ENCODE data around the gene HES7. TPM values are rescaled to one million over a fixed set of nuclear protein-coding genes. Genes with fewer than 3 reads are reported as not detected.
"Not testable (repeated sequence)": the region's sequence is repeated elsewhere in the genome, so short reads cannot be mapped to it uniquely, and the experiment has no call there.

HES7 gene
- total RNA-seq: 1 to 10 TPM; 2.5 to 2.8 TPM

DNA sequence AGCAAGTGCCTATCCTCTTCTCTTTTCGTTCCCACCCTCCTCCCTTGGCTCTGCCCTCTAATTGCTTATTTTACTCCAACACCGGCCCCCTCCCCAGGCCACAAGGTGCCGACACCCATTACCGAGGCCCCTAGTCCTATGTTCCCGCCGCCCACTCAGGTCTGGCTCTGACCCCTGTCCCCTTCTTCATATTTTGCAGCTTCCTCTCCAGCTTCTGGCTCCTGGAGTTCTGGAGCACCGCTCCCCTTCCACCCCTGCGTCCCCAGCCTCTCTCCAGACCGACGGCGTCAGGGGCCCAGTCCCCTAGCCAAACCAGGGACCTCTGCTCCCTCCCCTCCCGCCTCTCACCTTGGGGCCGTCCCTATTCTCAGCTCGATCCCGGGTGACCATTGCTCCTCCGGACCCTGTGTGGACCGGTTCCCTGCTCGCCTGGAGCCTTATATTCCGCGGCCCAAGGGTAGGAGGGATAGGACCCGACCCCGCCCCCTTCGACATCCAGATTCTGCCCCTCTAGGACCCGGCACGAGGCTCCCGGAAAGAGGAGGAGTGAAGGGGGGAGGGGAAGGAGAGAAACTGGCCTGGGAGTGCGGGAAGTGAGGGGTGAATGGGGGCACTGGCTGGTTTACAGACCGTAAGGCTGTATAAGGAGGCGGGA lies at the start of gene HES7:
Gene HES7, minus strand, starts transcription at position 412 of the 655 bp plus-strand sequence. Its CDS starts 22 bp downstream, at position 390.
- ChIA-PET CTCF (interaction anchor here (0.9 to 3.8 kb wide), 8 partner anchors 14 to 177 kb away, joined by 3 to 35 read pairs (median 4); no protein-coding TSS in a partner anchor), POLR2A (interaction anchor here (0.6 to 6.8 kb wide), 5 partner anchors 26 to 124 kb away, joined by 3 to 52 read pairs (median 4); partner anchors contain the start of gene CTC1)
- peak within 1 kb of the TSS; percentile 35 for H3K27ac Mint-ChIP-seq
- peaks cover 2% of the 10 kb centered on the region for H3K9me3 Mint-ChIP-seq
- peaks cover 63% of the 10 kb centered on the region for H3K4me1 Mint-ChIP-seq (ENCODE audit: low read depth)
- peaks cover 18% of the 10 kb centered on the region for H3K36me3 Mint-ChIP-seq
- intact Hi-C loops (cut with micrococcal nuclease): loop anchor here (5.0 to 10.0 kb wide), 2 partner anchors 282 to 689 kb away; partner anchors contain the start of genes FGF11 and TMEM102
- H3K4me3 Mint-ChIP-seq: peak within 1 kb of the TSS; percentile 83
- peaks cover 43% of the 10 kb centered on the region for H3K27me3 Mint-ChIP-seq
- DNase-seq: peak; percentile 33

GRCh38 chr17:8173056-8173870 lies 49.4 kb upstream of the HES7 start:
- intact Hi-C loops (cut with micrococcal nuclease): loop anchor here (1.0 to 5.0 kb wide), 7 partner anchors 9 to 74 kb away; no protein-coding TSS in a partner anchor
- POLR2A ChIA-PET: interaction anchor here (0.7 to 3.5 kb wide), 35 partner anchors 9 to 487 kb away, joined by 3 to 146 read pairs (median 6); partner anchors contain the start of genes AURKB, BORCS6, CTC1 and HES7
- peak; percentile 89 for DNase-seq
- CTCF ChIA-PET: interaction anchor here (1.0 to 1.3 kb wide), 7 partner anchors 9 to 486 kb away, joined by 3 to 10 read pairs (median 7); partner anchors contain the start of genes BORCS6, TP53 and VAMP2
- Mint-ChIP-seq H3K27ac (peak overlapping the region; percentile 98), H3K36me3 (peaks cover 8% of the 10 kb centered on the region), H3K9me3 (no peaks in the 10 kb centered on the region), H3K27me3 (peaks cover 4% of the 10 kb centered on the region), H3K4me1 (ENCODE audit: low read depth) (peaks cover 40% of the 10 kb centered on the region), H3K4me3 (peak overlapping the region; percentile 77)

DNA sequence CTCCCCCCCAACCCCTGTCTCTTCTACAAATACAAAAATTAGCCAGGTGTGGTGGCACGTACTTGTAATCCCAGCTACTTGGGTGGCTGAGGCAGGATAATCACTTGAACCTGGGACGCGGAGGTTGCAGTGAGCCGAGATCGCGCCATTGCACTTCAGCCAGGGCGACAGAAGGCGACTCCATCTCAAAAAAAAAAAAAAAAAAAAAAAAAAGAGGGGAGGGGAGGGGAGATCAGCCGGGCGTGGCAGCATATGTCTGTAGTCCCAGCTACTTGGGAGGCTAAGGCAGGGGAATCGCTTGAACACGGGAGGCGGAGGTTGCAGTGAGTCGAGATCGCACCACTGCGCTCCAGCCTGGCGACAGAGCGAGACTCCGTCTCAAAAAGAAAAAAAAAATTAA lies 46.3 kb upstream of the HES7 start:
- H3K4me3 Mint-ChIP-seq, DNase-seq, H3K9me3 Mint-ChIP-seq, H3K36me3 Mint-ChIP-seq, H3K27ac Mint-ChIP-seq, H3K27me3 Mint-ChIP-seq: not testable (repeated sequence)
- ChIA-PET POLR2A (interaction anchor here (0.8 kb wide), 1 partner anchor 14 kb away, joined by 4 read pairs; no protein-coding TSS in a partner anchor), CTCF (interaction anchor here (0.6 to 0.8 kb wide), 2 partner anchors 12 to 153 kb away, joined by 3 read pairs; no protein-coding TSS in a partner anchor)
- H3K4me1 Mint-ChIP-seq (ENCODE audit: low read depth): peaks cover 26% of the 10 kb centered on the region
- intact Hi-C loops (cut with micrococcal nuclease): loop anchor here (5.0 kb wide), 1 partner anchor 52 kb away; no protein-coding TSS in a partner anchor

GRCh38 chr17:8167526-8167925 lies 43.6 kb upstream of the HES7 start:
- Mint-ChIP-seq H3K27me3 (no peaks in the 10 kb centered on the region), H3K27ac (no peak overlapping the region), H3K4me1 (ENCODE audit: low read depth) (peaks cover 24% of the 10 kb centered on the region), H3K4me3 (no peak overlapping the region), H3K9me3 (no peaks in the 10 kb centered on the region), H3K36me3 (no peaks in the 10 kb centered on the region)
- no peak for DNase-seq
- intact Hi-C loops (cut with micrococcal nuclease): no loop called here
- ChIA-PET POLR2A (interaction anchor here (1.0 kb wide), 1 partner anchor 80 kb away, joined by 3 read pairs; no protein-coding TSS in a partner anchor), CTCF (interaction anchor here (0.6 to 2.0 kb wide), 4 partner anchors 9 to 134 kb away, joined by 3 to 9 read pairs (median 4); no protein-coding TSS in a partner anchor)

DNA sequence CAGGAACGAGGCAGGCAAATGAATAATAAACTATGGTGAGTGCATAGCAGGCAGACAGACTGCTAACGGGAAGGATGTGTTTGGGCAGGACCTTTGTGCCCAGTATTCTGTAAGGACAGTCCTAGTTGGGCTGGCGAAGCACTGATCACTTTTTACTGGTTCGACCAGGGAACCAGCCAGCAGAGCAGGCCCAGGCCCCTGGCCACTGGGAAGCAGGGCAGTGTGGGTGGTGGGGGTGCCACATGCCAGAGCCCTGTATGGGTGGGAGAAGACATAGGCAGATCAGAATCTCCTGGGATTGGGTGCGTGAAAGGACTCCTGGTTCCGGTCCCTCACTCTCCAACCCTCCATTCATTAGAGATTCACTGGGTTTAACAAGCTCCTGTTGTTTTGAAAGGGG lies 42.8 kb upstream of the HES7 start:
- no peak for DNase-seq
- peaks cover 3% of the 10 kb centered on the region for H3K36me3 Mint-ChIP-seq
- H3K4me3 Mint-ChIP-seq: no peak overlapping the region
- H3K4me1 Mint-ChIP-seq (ENCODE audit: low read depth): peaks cover 24% of the 10 kb centered on the region
- no peaks in the 10 kb centered on the region for H3K27me3 Mint-ChIP-seq
- H3K27ac Mint-ChIP-seq: no peak overlapping the region
- intact Hi-C loops (cut with micrococcal nuclease): no loop called here
- CTCF ChIA-PET: interaction anchor here (1.3 to 2.0 kb wide), 2 partner anchors 8 to 46 kb away, joined by 4 to 9 read pairs; no protein-coding TSS in a partner anchor
- no peaks in the 10 kb centered on the region for H3K9me3 Mint-ChIP-seq
- POLR2A ChIA-PET: no interaction called here

GRCh38 chr17:8164815-8165131 lies 40.9 kb upstream of the HES7 start:
- Mint-ChIP-seq H3K27me3 (no peaks in the 10 kb centered on the region), H3K36me3 (peaks cover 20% of the 10 kb centered on the region), H3K9me3 (no peaks in the 10 kb centered on the region), H3K27ac (peak overlapping the region; percentile 95), H3K4me3 (peak overlapping the region; percentile 77), H3K4me1 (ENCODE audit: low read depth) (peaks cover 42% of the 10 kb centered on the region)
- POLR2A ChIA-PET: interaction anchor here (1.0 to 4.5 kb wide), 9 partner anchors 8 to 83 kb away, joined by 3 to 146 read pairs (median 5); partner anchors contain the start of genes CTC1, PER1 and TMEM107
- DNase-seq: peak; percentile 40
- CTCF ChIA-PET: interaction anchor here (1.2 to 1.6 kb wide), 3 partner anchors 25 to 45 kb away, joined by 3 to 7 read pairs (median 5); no protein-coding TSS in a partner anchor
- intact Hi-C loops (cut with micrococcal nuclease): loop anchor here (1.0 kb wide), 4 partner anchors 8 to 46 kb away; partner anchors contain the start of gene AURKB

DNA sequence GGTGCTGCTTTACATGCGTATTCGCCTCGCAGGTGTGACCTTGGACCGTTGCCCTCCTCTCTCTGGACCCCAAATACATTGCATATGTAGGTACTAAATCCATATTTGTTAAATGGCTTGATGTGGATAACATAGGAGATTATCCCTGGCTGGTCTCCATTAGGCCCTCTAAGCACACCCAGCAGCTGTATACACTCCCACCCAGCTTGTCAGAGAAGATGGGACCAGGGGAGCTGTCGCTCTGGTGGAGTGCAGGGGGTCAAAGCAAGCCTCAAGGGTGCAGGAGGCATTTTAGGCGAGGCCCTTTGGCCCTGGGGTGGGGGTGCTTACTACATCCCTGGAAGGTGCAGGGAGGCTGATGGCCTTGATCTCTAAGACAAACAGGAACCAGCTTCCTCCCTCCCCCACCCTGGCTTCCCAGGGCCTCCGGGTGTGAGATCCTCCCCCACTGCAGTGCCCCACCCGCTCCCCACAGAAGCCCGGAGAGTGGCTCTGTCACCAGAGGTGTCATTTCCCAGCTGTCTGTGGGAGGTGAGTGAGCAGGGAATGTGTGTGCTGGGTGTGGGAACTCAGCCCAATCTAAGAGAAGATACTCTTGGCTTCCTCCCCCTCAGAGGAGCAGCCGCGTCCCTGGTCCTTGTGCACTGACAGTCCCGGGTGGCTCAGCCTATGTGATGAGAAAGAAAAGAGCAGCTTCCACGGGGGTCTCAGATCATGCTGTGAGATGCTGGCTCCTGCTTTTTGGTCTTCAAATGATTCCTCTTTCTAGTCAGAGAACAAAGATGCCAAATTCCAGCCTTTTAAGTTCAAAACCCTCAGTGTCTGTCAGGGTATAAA lies 40.3 kb upstream of the HES7 start:
- Mint-ChIP-seq H3K36me3 (peaks cover 24% of the 10 kb centered on the region), H3K4me1 (ENCODE audit: low read depth) (peaks cover 46% of the 10 kb centered on the region), H3K4me3 (peak overlapping the region; percentile 77), H3K9me3 (no peaks in the 10 kb centered on the region), H3K27ac (peak overlapping the region; percentile 95), H3K27me3 (no peaks in the 10 kb centered on the region)
- DNase-seq: peak; percentile 92
- CTCF ChIA-PET: interaction anchor here (1.2 to 1.6 kb wide), 3 partner anchors 25 to 44 kb away, joined by 3 to 7 read pairs (median 5); no protein-coding TSS in a partner anchor
- POLR2A ChIA-PET: interaction anchor here (0.5 to 4.5 kb wide), 12 partner anchors 9 to 85 kb away, joined by 3 to 146 read pairs (median 4); partner anchors contain the start of genes AURKB, CTC1, PER1 and PFAS
- intact Hi-C loops (cut with micrococcal nuclease): loop anchor here (1.0 kb wide), 4 partner anchors 8 to 46 kb away; partner anchors contain the start of gene AURKB

DNA sequence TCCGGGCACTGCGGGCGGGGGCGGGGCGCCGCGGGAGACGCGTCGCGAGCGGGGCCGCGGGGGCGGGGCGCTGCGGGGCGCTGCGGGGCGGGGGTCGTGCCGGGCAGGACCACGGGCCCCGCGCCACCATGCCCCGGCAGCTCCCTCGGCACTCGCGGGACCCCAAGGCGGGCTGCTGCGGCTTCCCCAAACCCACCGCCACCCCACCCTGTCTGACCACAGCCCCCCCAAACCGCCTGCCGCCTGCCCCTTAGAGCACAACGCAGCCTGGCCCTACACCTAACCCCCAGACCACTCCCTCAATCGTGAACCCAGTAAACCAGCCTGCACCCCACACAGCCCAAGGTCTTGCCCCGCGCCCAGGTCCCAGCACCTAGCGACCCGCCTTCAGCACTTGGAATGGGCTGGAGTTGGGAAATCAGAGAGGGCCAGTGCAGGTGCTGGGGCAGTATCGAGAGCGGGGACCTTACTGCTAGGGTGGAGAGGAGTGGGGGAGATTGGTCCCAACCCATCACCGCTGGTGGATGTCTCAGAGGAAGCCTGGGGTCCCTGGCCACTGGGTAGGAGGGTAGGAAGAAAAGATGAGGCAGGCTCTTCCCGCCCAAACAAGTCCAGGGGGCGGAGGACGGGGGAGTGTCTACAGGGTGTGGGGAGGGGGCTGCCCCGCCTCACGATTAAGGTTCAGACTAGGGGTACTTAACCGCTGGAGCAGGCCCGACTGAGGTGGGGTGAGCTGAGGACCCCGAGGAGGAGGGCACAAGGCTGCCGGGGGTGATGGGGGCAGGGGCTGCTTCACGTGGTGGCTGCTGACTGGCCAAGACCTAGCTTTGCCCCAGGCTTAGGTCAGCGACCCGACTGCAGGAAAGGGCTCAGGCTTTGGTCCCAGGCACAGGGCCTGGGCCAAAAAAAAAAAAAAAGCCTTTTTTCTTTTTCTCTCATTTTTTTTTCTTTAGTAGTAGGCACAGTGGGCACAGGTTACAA lies 39.4 kb upstream of the HES7 start:
- H3K27ac Mint-ChIP-seq: peak overlapping the region; percentile 95
- CTCF ChIA-PET: interaction anchor here (1.2 to 2.2 kb wide), 4 partner anchors 10 to 43 kb away, joined by 3 to 8 read pairs (median 6); no protein-coding TSS in a partner anchor
- H3K27me3 Mint-ChIP-seq: no peaks in the 10 kb centered on the region
- intact Hi-C loops (cut with micrococcal nuclease): no loop called here
- DNase-seq: peak; percentile 46
- H3K9me3 Mint-ChIP-seq: no peaks in the 10 kb centered on the region
- peaks cover 52% of the 10 kb centered on the region for H3K4me1 Mint-ChIP-seq (ENCODE audit: low read depth)
- peaks cover 24% of the 10 kb centered on the region for H3K36me3 Mint-ChIP-seq
- H3K4me3 Mint-ChIP-seq: peak overlapping the region; percentile 86
- POLR2A ChIA-PET: interaction anchor here (0.5 to 4.5 kb wide), 14 partner anchors 8 to 86 kb away, joined by 3 to 146 read pairs (median 4); partner anchors contain the start of genes AURKB, CTC1, PER1 and PFAS

DNA sequence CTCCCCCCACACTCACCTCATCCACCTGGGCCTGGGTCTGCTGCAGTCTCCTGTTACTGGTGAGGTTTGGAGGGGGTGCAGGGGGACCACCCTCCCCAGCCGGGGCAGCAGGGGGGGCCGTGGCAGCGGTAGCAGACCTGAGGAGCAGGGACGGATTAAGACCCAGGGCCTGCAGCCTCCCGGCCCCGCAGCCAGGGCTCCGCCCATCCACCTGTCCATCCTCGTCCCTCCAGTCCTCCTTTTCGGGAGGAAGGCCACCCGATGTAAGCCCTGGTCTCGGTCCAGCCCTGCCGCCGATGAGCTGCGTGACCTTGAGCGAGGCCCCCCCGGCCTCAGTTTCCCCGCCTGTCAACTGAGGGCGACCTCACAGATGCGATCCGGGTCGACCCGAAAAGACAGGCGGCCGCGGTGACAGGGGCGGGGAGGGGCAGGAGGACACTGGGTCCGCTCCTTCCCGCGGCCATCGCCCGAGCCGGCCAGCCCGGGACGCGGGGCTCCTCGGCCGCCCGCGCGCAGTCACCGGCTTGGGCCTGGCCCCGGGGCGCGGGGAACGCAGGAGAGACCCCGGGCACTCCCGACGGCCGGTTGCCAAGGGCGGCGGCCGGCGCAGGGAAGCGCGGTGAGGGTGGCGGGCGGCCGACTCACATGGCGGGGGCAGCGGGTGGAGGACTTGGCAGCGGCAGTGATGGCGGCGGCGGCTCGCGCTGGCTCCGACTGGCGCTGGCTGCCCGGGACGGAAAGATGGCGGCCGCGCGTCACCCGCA lies 38.5 kb upstream of the HES7 start, which contains the start of gene VAMP2:
Gene VAMP2, minus strand, starts transcription at position 716 of the 764 bp plus-strand sequence. Its CDS starts 69 bp downstream, at position 647.
- DNase-seq: peak; percentile 88
- CTCF ChIA-PET: interaction anchor here (1.6 to 2.2 kb wide), 2 partner anchors 11 to 59 kb away, joined by 3 to 8 read pairs; no protein-coding TSS in a partner anchor
- H3K36me3 Mint-ChIP-seq: peaks cover 24% of the 10 kb centered on the region
- peak within 1 kb of the TSS; percentile 95 for H3K27ac Mint-ChIP-seq
- H3K4me3 Mint-ChIP-seq: peak within 1 kb of the TSS; percentile 86
- H3K27me3 Mint-ChIP-seq: no peaks in the 10 kb centered on the region
- no peaks in the 10 kb centered on the region for H3K9me3 Mint-ChIP-seq
- peaks cover 52% of the 10 kb centered on the region for H3K4me1 Mint-ChIP-seq (ENCODE audit: low read depth)
- POLR2A ChIA-PET: interaction anchor here (0.6 to 4.5 kb wide), 2 partner anchors 9 to 11 kb away, joined by 3 to 146 read pairs; no protein-coding TSS in a partner anchor
- intact Hi-C loops (cut with micrococcal nuclease): no loop called here
